GM23338 (cell line): ENCODE measurements around the gene OR5K2. TPM values are rescaled to one million over a fixed set of nuclear protein-coding genes. Genes with fewer than 3 reads are reported as not detected.

Experiments
- ATAC-seq: fragments of 200-7000 bp; cut with Tn5 transposase; 3 replicates; pipeline ENCODE4 v1.9.1; 2020
- DNase-seq: peaks from one replicate; pipeline ENCODE4 v3.0.0-alpha.2; 2015; ENCODE audit warnings: low spot score
- H2AFZ ChIP-seq: fragments of 200-600 bp; sonication (generic); 2 replicates; pipeline ENCODE4 v1.8.0; 2016; ENCODE audit warnings: antibody characterized with exemption, mild to moderate bottlenecking, moderate library complexity
- H3F3A ChIP-seq: fragments of 200-600 bp; sonication (generic); replicated peaks from 2 replicates; pipeline ENCODE4 v1.8.0; 2017; ENCODE audit warnings: antibody characterized with exemption, mixed run types, low read depth
- H3K27ac ChIP-seq: fragments of 200-600 bp; sonication (generic); 2 replicates; pipeline ENCODE4 v1.6.1; 2016; ENCODE audit warnings: low read depth
- H3K27me3 ChIP-seq: fragments of 200-600 bp; sonication (generic); 2 replicates; pipeline ENCODE4 v1.8.0; 2016; ENCODE audit warnings: mild to moderate bottlenecking, mixed run types, moderate library complexity; ENCODE audit not compliant: insufficient read depth
- H3K36me3 ChIP-seq: fragments of 200-600 bp; sonication (generic); 2 replicates; pipeline ENCODE4 v1.8.0; 2016; ENCODE audit warnings: mild to moderate bottlenecking; ENCODE audit not compliant: insufficient read depth
- H3K4me1 ChIP-seq: fragments of 200-600 bp; sonication (generic); 2 replicates; pipeline ENCODE4 v1.8.0; 2016; ENCODE audit warnings: mild to moderate bottlenecking, moderate library complexity; ENCODE audit not compliant: insufficient read depth
- H3K4me2 ChIP-seq: fragments of 200-600 bp; sonication (generic); 2 replicates; pipeline ENCODE4 v1.7.1; 2017; ENCODE audit warnings: mixed run types
- H3K4me3 ChIP-seq: fragments of 200-600 bp; sonication (generic); 2 replicates; pipeline ENCODE4 v1.6.1; 2016; ENCODE audit warnings: mixed run types
- H3K79me2 ChIP-seq: fragments of 200-600 bp; sonication (generic); replicated peaks from 2 replicates; pipeline ENCODE4 v1.8.0; 2017; ENCODE audit warnings: mild to moderate bottlenecking; ENCODE audit not compliant: insufficient read depth
- H3K9me2 ChIP-seq: fragments of 200-600 bp; sonication (generic); 2 replicates; pipeline ENCODE4 v1.8.0; 2017; ENCODE audit not compliant: insufficient read depth
- H4K20me1 ChIP-seq: fragments of 200-600 bp; sonication (generic); replicated peaks from 2 replicates; pipeline ENCODE4 v1.8.0; 2017; ENCODE audit warnings: mild to moderate bottlenecking; ENCODE audit not compliant: insufficient read depth
- H3K27ac Mint-ChIP-seq: 2 replicates; pipeline ENCODE4 v1.8.0; 2020; ENCODE audit warnings: inconsistent platforms, mild to moderate bottlenecking, moderate library complexity, mixed read lengths
- H3K27me3 Mint-ChIP-seq: 3 replicates; pipeline ENCODE4 v1.8.0; 2022; ENCODE audit warnings: low read depth, mild to moderate bottlenecking, moderate library complexity, mixed read lengths, inconsistent platforms; ENCODE audit not compliant: insufficient read depth, poor library complexity
- H3K36me3 Mint-ChIP-seq: 3 replicates; pipeline ENCODE4 v1.8.0; 2021; ENCODE audit warnings: low read depth, mild to moderate bottlenecking, inconsistent platforms, moderate library complexity, mixed read lengths
- H3K4me1 Mint-ChIP-seq: 3 replicates; pipeline ENCODE4 v1.8.0; 2020; ENCODE audit warnings: mild to moderate bottlenecking, inconsistent platforms, mixed read lengths
- H3K4me3 Mint-ChIP-seq: 3 replicates; pipeline ENCODE4 v1.8.0; 2021; ENCODE audit warnings: moderate library complexity, mild to moderate bottlenecking, inconsistent platforms, mixed read lengths
- H3K9me3 Mint-ChIP-seq: 3 replicates; pipeline ENCODE4 v1.8.0; 2020; ENCODE audit warnings: moderate library complexity, mild to moderate bottlenecking, inconsistent platforms, mixed read lengths
- ETS1 ChIP-seq: IDR thresholded peaks from 2 replicates; pipeline ENCODE4 v1.6.1; 2016; ENCODE audit warnings: antibody characterized with exemption
- EZH2 ChIP-seq: fragments of 200-600 bp; sonication (generic); IDR thresholded peaks from one replicate; pipeline ENCODE4 v1.8.0; 2017; ENCODE audit warnings: antibody characterized with exemption, mild to moderate bottlenecking, low read depth; ENCODE audit not compliant: unreplicated experiment
- EZH2phosphoT487 ChIP-seq: fragments of 200-600 bp; sonication (generic); IDR thresholded peaks from one replicate; pipeline ENCODE4 v1.8.1; 2018; ENCODE audit warnings: antibody characterized with exemption; ENCODE audit not compliant: unreplicated experiment
- JUNB ChIP-seq: IDR thresholded peaks from one replicate; pipeline ENCODE4 v1.6.1; 2016; ENCODE audit warnings: antibody characterized with exemption; ENCODE audit not compliant: unreplicated experiment
- NANOG ChIP-seq: IDR thresholded peaks from 2 replicates; pipeline ENCODE4 v1.6.1; 2016; ENCODE audit warnings: antibody characterized with exemption, borderline replicate concordance
- POLR2AphosphoS5 ChIP-seq: IDR thresholded peaks from 2 replicates; pipeline ENCODE4 v1.6.1; 2016; ENCODE audit warnings: antibody characterized with exemption, low read depth
- STAT1 ChIP-seq: IDR thresholded peaks from one replicate; pipeline ENCODE4 v1.6.1; 2016; ENCODE audit warnings: antibody characterized with exemption; ENCODE audit not compliant: unreplicated experiment
- ZNF114 ChIP-seq: fragments of 250-450 bp; sonication (Bioruptor Pico); IDR thresholded peaks from 2 replicates; pipeline ENCODE4 v1.5.0; 2020; ENCODE audit warnings: mild to moderate bottlenecking, moderate library complexity
- ZNF462 ChIP-seq: fragments of 250-450 bp; sonication (Bioruptor Pico); IDR thresholded peaks from 2 replicates; pipeline ENCODE4 v1.5.0; 2020; ENCODE audit warnings: mild to moderate bottlenecking, moderate library complexity
- polyA plus RNA-seq: library from polyadenylated mRNA; unstranded; fragments of >200 nt; fragmentation: Nextera tagmentation; extraction: Ambion mirVana; gene quantifications from 2 replicates; pipeline ENCODE4 v1.2.1, GENCODE V29; 2016
- total RNA-seq: library from RNA; depleted of rRNA; stranded (reverse); fragments of >200 nt; shearing (Covaris generic); gene quantifications from 2 replicates; pipeline ENCODE4 v1.2.3, GENCODE V29; 2014

The OR5K2 gene
- total and polyA plus RNA-seq, 2 experiments from 2014 or later, result not detected

GRCh38 chr3:98513091-98513511 lies 15.6 kb downstream of the OR5K2 start:
- H3K4me1 Mint-ChIP-seq, result peaks cover 15% of the 10 kb centered on the region
- Histone ChIP-seq H3K27ac (no peak overlapping the region), H3K79me2 (peaks cover 6% of the 10 kb centered on the region; the same call in 1 of the 2 replicates), H3K4me1 (peaks cover 15% of the 10 kb centered on the region), H3F3A (no peaks in the 10 kb centered on the region), H3K4me3 (no peak overlapping the region), H3K4me2 (no peak overlapping the region), H4K20me1 (peaks cover 12% of the 10 kb centered on the region; the same call in 1 of the 2 replicates), H3K36me3 (no peaks in the 10 kb centered on the region; the same call in 1 of the 2 replicates), H2AFZ (no peak overlapping the region), H3K27me3 (no peaks in the 10 kb centered on the region), H3K9me2 (no peaks in the 10 kb centered on the region)
- H3K27ac Mint-ChIP-seq, result no peak overlapping the region
- no peak overlapping the region for H3K4me3 Mint-ChIP-seq
- no peak for TF ChIP-seq ZNF462 (CRISPR knock-in tag)
- no peak for TF ChIP-seq EZH2
- TF ChIP-seq JUNB, result no peak
- no peak for TF ChIP-seq EZH2phosphoT487
- no peak for TF ChIP-seq ETS1
- TF ChIP-seq ZNF114, result no peak
- no peak for TF ChIP-seq NANOG
- no peak for TF ChIP-seq POLR2AphosphoS5
- no peak for TF ChIP-seq STAT1
- no peaks in the 10 kb centered on the region for H3K27me3 Mint-ChIP-seq
- peaks cover 12% of the 10 kb centered on the region; the same call in 2 of the 3 replicates for H3K36me3 Mint-ChIP-seq
- DNase-seq, result no peak
- H3K9me3 Mint-ChIP-seq, result no peaks in the 10 kb centered on the region
- no peak for ATAC-seq
